ENCODE measurements around the gene KDM1A.

- TF ChIP-seq CTCF (IDR thresholded peaks at IDR 0.05) (no peak), POLR2A (IDR thresholded peaks at IDR 0.05) (no peak)
Measured at GRCh38 chr1:22972760-22973159, 46.5 kb upstream of the KDM1A start, which contains the start of gene LACTBL1.
